Subcutaneous adipose tissue (tissue), 4 donors: ENCODE data around the gene ZBTB18. TPM values are rescaled to one million over a fixed set of nuclear protein-coding genes. Genes with fewer than 3 reads are reported as not detected.

Source experiments
- total RNA-seq, 4 donors: library from RNA; depleted of rRNA; stranded (reverse); fragments of >200 nt; gene quantifications; one replicate each; pipeline ENCODE4 v1.1.0, GENCODE V29; 2016
- TF ChIP-seq, protein P1 (sequence below): fragments of 450-650 bp; IDR thresholded peaks from one replicate; pipeline ENCODE4 v1.5.1; 2016; ENCODE audit warnings: low read depth, mild to moderate bottlenecking, control low read depth, antibody characterized with exemption, moderate library complexity

ZBTB18 gene
- 10 to 100 TPM in 2 of 4 donors, 1 to 10 TPM in 2; 8.3 to 17.7 (median 9.8) TPM for total RNA-seq

DNA sequence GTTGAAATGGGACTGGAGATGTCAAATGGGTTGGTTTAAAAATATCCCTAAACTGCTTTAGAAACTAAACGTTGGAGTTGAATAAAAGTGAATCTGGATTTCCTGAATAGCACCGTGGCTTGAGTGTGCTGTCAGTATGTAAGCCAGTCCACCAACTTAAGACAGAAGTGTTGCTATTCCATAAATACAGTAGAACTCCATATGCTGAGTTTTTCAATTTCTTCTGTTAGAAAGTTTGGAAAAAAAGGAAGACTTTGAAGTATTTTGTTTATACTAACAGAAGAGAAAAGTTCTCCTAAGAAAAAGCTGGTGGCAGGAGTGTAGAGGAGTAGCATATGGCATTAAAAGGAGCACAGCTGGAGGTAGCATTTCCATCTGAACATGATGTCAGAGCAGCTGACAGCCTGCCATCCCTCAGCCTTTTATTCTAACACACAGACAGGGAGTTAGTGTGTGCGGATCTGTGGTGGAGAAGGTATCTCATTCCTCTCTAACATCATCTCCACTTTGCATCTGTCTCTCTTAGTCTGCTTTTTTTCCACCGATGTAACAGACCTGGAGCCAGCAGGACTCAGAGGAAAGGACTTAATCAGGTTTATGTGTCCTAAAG, at the start of gene ZBTB18:
ZBTB18 (plus strand) TSS at position 449 of the 610 bp plus-strand sequence; CDS start at position 598, 149 bp downstream.
- TF ChIP-seq, protein P1, sequence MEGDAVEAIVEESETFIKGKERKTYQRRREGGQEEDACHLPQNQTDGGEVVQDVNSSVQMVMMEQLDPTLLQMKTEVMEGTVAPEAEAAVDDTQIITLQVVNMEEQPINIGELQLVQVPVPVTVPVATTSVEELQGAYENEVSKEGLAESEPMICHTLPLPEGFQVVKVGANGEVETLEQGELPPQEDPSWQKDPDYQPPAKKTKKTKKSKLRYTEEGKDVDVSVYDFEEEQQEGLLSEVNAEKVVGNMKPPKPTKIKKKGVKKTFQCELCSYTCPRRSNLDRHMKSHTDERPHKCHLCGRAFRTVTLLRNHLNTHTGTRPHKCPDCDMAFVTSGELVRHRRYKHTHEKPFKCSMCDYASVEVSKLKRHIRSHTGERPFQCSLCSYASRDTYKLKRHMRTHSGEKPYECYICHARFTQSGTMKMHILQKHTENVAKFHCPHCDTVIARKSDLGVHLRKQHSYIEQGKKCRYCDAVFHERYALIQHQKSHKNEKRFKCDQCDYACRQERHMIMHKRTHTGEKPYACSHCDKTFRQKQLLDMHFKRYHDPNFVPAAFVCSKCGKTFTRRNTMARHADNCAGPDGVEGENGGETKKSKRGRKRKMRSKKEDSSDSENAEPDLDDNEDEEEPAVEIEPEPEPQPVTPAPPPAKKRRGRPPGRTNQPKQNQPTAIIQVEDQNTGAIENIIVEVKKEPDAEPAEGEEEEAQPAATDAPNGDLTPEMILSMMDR: no peak

DNA sequence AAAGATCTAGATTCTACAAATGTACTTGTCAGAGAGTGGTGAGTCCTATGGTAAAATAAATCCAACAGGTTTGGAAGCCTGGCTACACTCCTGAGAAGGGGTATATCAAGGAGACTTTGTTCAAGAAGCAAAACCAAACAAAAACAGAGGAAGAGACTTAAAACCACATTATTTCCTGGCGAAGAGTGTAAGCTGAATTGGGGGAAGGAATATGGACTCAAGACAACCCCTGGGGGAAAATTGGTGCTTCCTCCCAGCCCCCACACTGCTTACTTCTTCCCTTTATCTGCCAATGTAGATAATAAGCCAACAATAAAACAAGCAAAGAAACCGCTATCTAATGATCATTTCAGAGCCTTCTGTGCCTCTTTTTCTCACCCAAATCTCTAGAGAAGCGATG, 48.4 kb upstream of the ZBTB18 start:
- TF ChIP-seq, protein P1: no peak

DNA sequence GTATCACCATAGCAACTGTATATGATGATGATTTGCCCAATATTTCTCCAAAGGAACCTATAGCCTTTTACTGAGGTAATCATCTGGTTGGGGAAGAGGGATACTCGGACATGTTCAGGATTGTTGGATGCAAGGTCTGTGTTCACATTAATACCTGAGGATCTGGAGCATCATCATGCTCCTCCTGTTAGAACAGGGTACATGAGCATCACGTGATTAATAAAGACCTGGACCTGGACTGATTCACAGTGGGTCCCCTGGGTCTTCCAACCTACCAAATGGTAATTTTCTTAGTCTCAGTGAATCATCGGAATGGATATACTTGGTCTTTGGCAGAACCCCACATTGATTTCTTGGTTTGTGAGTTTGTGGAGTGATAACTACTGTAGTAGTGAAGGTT, 45.6 kb upstream of the ZBTB18 start:
- TF ChIP-seq, protein P1: no peak

DNA sequence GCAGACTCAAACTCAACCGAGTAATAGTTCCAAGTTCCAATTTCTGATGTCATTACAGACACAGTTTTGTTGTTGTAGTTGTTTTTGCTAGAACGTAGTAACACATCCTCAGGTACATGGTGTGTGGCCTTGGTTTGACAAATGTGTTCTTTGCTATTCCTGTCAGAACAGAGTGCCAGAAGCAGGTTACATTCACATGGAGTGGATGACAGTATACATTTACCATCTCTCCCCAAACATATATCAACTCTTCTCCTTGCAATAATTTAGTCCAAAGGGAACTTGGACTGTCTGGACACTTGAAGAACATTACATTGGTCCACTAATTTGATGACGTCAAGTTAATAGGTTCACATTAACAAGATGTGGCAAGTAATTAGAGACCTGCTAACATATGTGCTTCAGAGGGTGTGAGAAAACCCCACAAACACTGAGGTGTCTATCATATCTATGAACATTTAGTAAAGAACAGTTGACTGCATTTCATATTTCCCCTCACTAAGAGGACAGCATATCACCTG, 44.6 kb upstream of the ZBTB18 start:
- TF ChIP-seq, protein P1: no peak

DNA sequence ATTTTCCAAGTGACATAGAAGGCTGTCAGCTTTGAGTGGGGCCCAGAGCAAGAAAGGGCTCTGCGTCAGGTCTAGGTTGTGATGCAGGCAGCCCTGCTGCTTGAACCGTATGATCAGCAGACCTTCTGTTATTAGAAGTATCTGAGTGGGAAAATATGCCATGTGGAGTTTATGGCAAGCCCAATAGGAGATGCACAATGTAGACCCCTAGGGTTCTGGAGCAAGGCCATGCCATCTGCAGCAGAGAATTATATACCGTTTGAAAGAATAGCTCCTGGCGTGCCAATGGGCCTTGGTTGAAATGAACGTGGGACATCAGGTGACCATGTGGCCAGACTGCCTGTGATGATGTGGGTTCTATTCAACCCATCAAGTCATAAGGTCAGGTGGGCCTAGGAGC, 44.1 kb upstream of the ZBTB18 start:
- TF ChIP-seq, protein P1: no peak

DNA sequence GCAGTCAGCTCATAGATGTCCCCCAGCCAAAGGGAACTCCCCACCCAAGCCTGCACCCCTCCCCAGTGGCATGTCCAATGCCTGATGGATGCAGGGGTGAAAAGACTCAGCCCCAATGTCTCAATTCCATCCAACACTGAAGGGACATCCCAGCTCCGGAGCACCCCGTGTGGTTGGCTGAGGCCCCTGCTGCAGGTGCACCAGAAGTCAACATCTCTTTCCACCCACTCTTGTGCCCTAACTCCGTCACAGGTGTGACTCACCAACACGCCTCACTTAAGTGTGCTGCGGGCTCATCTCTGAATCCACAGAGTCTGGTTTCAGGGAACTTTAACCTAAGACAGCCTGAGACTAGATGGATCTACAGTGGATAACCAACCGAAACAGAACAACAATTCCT, 40.9 kb upstream of the ZBTB18 start:
- TF ChIP-seq, protein P1: no peak

DNA sequence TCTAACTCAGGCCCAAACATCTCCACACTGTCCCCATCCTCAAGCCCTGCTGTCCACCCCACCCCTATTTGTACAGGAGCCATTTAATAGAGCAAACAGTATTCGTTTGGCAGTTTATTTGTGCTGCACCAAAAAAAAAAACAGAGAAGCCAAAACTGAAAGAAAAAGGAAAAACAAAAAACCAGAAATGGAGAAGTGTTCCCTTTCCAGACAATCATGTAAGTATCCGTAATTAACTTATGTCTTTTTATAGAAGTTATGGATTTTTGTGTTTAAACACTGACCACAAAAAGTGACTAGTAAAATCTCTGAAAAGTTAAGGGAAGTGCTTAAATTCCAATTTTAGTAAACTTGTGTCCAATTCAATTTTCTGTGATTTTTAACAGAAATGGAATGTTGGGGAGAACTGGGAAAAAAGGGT, 40.4 kb upstream of the ZBTB18 start:
- TF ChIP-seq, protein P1: no peak
